Esophagus muscularis mucosa (tissue), 4 donors: ENCODE measurements around the gene SH3GL3.

Experiments
- EP300 ChIP-seq: sonication (generic); formaldehyde crosslinking; IDR thresholded peaks from one replicate; pipeline ENCODE4 v1.6.1; 2017; ENCODE audit warnings: antibody characterized with exemption
- POLR2A ChIP-seq: fragments of 450-650 bp; IDR thresholded peaks from one replicate; pipeline ENCODE4 v1.6.1; 2017; ENCODE audit warnings: antibody characterized with exemption, moderate library complexity, mild to moderate bottlenecking, low read depth
- POLR2AphosphoS5 ChIP-seq, 2 donors: sonication (generic); formaldehyde crosslinking; IDR thresholded peaks; one replicate each; pipeline ENCODE4 v1.6.1; 2017; ENCODE audit warnings: antibody characterized with exemption in 2 of 2
- TF ChIP-seq, protein P1 (sequence below), 3 experiments: fragments of 200-600 bp in 2 of 3; fragments of 450-650 bp in 1 of 3; sonication (generic) in 2 of 3; IDR thresholded peaks; one replicate each; pipeline ENCODE4 v1.5.1; 2017 to 2019; ENCODE audit warnings: antibody characterized with exemption in 3 of 3, mild to moderate bottlenecking in 2 of 3, moderate library complexity in 1 of 3

DNA sequence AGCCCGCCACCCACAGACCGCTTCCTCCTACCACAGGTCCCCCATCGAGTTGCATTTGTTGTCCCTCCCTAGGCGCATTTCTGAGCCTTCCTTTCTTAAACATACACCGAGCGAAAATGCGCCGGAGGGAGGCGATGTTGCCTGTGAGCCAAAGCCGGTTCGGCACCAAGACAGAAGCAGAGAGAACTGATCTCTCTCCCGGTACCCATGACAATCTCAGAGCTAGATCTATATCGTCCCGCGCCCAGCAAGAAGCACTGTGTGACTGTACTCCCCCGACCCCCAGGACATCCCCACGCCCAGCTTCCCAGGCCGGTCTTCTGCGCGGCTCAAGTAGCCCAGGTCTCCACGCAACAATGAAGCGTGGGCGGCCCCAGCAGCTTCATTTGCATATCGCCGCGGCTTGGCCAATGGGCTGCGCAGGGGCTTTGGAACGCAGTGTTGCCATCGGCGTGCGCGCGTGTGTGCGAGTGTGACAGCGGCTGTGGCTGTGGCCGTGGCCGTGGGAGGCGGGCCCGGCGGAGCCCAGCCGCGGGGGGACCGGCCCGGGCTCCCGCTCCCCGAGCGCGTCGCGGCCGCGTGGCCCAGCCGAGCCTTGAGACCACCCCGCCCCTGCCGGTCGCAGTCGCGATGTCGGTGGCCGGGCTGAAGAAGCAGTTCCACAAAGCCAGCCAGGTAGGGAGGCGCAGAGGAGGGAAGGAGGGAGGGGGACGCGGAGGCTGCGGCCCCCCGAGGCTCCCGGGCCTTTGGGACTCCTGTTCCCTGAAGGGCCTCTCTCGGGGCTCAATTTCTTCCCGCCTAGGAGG lies at the start of gene SH3GL3:
- TF ChIP-seq, protein P1, sequence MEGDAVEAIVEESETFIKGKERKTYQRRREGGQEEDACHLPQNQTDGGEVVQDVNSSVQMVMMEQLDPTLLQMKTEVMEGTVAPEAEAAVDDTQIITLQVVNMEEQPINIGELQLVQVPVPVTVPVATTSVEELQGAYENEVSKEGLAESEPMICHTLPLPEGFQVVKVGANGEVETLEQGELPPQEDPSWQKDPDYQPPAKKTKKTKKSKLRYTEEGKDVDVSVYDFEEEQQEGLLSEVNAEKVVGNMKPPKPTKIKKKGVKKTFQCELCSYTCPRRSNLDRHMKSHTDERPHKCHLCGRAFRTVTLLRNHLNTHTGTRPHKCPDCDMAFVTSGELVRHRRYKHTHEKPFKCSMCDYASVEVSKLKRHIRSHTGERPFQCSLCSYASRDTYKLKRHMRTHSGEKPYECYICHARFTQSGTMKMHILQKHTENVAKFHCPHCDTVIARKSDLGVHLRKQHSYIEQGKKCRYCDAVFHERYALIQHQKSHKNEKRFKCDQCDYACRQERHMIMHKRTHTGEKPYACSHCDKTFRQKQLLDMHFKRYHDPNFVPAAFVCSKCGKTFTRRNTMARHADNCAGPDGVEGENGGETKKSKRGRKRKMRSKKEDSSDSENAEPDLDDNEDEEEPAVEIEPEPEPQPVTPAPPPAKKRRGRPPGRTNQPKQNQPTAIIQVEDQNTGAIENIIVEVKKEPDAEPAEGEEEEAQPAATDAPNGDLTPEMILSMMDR (IDR thresholded peaks at IDR 0.05), result peak; percentile 15 to 32 (median 19)
- TF ChIP-seq POLR2A (no peak), EP300 (no peak), POLR2AphosphoS5 (IDR thresholded peaks at IDR 0.05) (peak in 1 of 2 donors; percentile 27)
